ENCODE results near the gene RSPH10B2. TPM values are rescaled to one million over a fixed set of nuclear protein-coding genes. Genes with fewer than 3 reads are reported as not detected.
"Not testable (repeated sequence)": the region's sequence is repeated elsewhere in the genome, so short reads cannot be mapped to it uniquely, and the experiment has no call there.

RSPH10B2 gene
- total and polyA plus RNA-seq, 2 experiments from 2014 or later: 0.29 to 1.1 TPM

DNA sequence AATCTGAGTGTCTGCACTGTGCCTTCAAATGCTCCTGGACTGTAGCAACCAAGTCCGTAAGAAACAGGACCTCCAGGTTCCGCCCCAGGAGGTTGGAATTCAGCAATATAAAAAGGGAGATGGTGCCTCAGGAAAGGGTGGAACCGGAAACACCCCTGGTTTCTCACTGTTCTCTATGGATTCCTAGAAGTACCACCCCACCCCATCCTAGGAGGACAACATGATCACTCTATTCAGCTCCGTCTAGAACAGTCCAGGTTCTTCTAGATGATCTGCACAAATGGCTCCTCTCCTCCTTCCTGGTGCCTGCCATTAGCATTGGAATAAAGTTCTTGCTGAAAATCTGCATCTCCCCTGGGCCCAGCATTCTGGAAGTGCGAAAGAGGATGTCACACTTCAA is 39.5 kb upstream of the RSPH10B2 start:
- Mint-ChIP-seq H3K27me3 (ENCODE audit: insufficient read depth, low read depth, poor library complexity) (peaks cover 8% of the 10 kb centered on the region), H3K9me3 (peaks cover 10% of the 10 kb centered on the region; the same call in 2 of the 3 replicates), H3K36me3 (ENCODE audit: low read depth) (peaks cover 2% of the 10 kb centered on the region; the same call in 2 of the 3 replicates), H3K4me1 (no peaks in the 10 kb centered on the region), H3K27ac (no peak overlapping the region), H3K4me3 (no peak overlapping the region)
- TF ChIP-seq ZNF331 (CRISPR knock-in tag; IDR thresholded peaks at IDR 0.05; ENCODE audit: low read depth): no peak
- no peak for TF ChIP-seq POLR2AphosphoS5 (IDR thresholded peaks at IDR 0.05; ENCODE audit: low read depth)
- TF ChIP-seq JUNB (IDR thresholded peaks at IDR 0.05; ENCODE audit: unreplicated experiment): no peak
- no peak for TF ChIP-seq CREB1 (CRISPR knock-in tag; IDR thresholded peaks at IDR 0.05; ENCODE audit: low read depth)
- TF ChIP-seq EZH2 (IDR thresholded peaks at IDR 0.05; ENCODE audit: low read depth, unreplicated experiment): no peak
- no peak for TF ChIP-seq NANOG (IDR thresholded peaks at IDR 0.05; ENCODE audit: borderline replicate concordance)
- TF ChIP-seq EZH2phosphoT487 (IDR thresholded peaks at IDR 0.05; ENCODE audit: unreplicated experiment): no peak
- TF ChIP-seq, protein P1, sequence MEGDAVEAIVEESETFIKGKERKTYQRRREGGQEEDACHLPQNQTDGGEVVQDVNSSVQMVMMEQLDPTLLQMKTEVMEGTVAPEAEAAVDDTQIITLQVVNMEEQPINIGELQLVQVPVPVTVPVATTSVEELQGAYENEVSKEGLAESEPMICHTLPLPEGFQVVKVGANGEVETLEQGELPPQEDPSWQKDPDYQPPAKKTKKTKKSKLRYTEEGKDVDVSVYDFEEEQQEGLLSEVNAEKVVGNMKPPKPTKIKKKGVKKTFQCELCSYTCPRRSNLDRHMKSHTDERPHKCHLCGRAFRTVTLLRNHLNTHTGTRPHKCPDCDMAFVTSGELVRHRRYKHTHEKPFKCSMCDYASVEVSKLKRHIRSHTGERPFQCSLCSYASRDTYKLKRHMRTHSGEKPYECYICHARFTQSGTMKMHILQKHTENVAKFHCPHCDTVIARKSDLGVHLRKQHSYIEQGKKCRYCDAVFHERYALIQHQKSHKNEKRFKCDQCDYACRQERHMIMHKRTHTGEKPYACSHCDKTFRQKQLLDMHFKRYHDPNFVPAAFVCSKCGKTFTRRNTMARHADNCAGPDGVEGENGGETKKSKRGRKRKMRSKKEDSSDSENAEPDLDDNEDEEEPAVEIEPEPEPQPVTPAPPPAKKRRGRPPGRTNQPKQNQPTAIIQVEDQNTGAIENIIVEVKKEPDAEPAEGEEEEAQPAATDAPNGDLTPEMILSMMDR (conservative IDR thresholded peaks at IDR 0.05; ENCODE audit: low read depth in 2 of 2): no peak
- ATAC-seq (no peak), DNase-seq (ENCODE audit: low spot score) (no peak)
- no peaks in the 10 kb centered on the region for H3K79me2 ChIP-seq (replicated peaks; ENCODE audit: insufficient read depth)
- H3K27me3 ChIP-seq (ENCODE audit: insufficient read depth): no peaks in the 10 kb centered on the region
- H4K20me1 ChIP-seq (replicated peaks; ENCODE audit: insufficient read depth): no peaks in the 10 kb centered on the region
- no peaks in the 10 kb centered on the region for H3K36me3 ChIP-seq (ENCODE audit: insufficient read depth)
- H3K27ac ChIP-seq (ENCODE audit: low read depth): no peak overlapping the region
- no peak overlapping the region for H2AFZ ChIP-seq
- H3K4me3 ChIP-seq: no peak overlapping the region
- H3K4me1 ChIP-seq (ENCODE audit: insufficient read depth): no peaks in the 10 kb centered on the region
- H3F3A ChIP-seq (replicated peaks; ENCODE audit: low read depth): no peaks in the 10 kb centered on the region
- H3K9me2 ChIP-seq (ENCODE audit: insufficient read depth): peaks cover 7% of the 10 kb centered on the region
- H3K4me2 ChIP-seq: no peak overlapping the region

DNA sequence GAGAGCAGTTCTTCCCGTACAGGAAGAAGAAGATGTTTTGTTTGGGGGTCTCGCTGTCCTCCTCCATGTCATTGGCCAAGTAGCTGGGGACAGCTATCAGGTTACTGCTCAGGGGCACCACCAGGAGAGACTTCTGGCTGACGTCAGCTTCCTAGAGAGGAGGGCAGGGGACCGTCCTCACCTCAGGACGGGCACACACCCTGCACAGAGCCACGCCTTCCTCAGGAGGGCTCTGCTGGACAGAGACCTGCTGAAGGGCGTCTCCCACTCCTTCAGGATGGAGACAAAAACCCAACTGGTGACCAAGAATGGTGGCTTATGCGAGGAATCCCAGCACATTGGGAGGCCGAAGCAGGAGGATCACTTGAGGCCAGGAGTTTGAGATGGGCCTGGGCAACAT is 38.0 kb upstream of the RSPH10B2 start:
- H3K9me2 ChIP-seq (ENCODE audit: insufficient read depth); H3K4me2 ChIP-seq; DNase-seq (ENCODE audit: low spot score); H3K27me3 Mint-ChIP-seq (ENCODE audit: insufficient read depth, low read depth, poor library complexity); H2AFZ ChIP-seq; H3K36me3 ChIP-seq (ENCODE audit: insufficient read depth); ATAC-seq; H3K36me3 Mint-ChIP-seq (ENCODE audit: low read depth); H3F3A ChIP-seq (replicated peaks; ENCODE audit: low read depth); H3K27me3 ChIP-seq (ENCODE audit: insufficient read depth); H3K27ac Mint-ChIP-seq; H3K9me3 Mint-ChIP-seq; H3K4me1 Mint-ChIP-seq; H3K4me1 ChIP-seq (ENCODE audit: insufficient read depth); H3K79me2 ChIP-seq (replicated peaks; ENCODE audit: insufficient read depth); H3K27ac ChIP-seq (ENCODE audit: low read depth); H3K4me3 ChIP-seq; H3K4me3 Mint-ChIP-seq; H4K20me1 ChIP-seq (replicated peaks; ENCODE audit: insufficient read depth): not testable (repeated sequence)

DNA sequence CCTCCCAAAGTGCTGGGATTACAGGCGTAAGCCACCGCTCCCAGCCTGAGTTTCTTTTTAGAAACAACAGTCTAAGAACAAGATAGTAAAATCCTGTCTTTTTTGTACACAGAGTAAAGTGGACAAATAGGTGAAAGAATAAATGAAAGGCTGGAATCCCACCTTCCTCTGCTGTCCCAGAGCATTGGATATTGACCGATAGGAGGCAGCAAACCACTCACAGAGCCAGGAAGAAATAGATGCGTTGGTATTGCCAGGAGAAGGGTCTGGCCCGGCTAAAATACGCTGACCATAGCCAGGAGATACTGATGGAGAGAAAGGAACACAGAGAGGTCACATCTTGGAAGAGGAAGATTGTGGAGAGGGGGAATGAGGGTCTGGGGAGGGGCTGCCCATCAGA is 35.8 kb upstream of the RSPH10B2 start:
- H3K27me3 Mint-ChIP-seq (ENCODE audit: insufficient read depth, low read depth, poor library complexity): peaks cover 10% of the 10 kb centered on the region
- H3K4me3 ChIP-seq: no peak overlapping the region
- no peak overlapping the region for H3K4me2 ChIP-seq
- H3K9me2 ChIP-seq (ENCODE audit: insufficient read depth): no peaks in the 10 kb centered on the region
- ATAC-seq (no peak), DNase-seq (ENCODE audit: low spot score) (peak; percentile 38)
- H3K27ac ChIP-seq (ENCODE audit: low read depth): no peak overlapping the region
- no peaks in the 10 kb centered on the region for H3K27me3 ChIP-seq (ENCODE audit: insufficient read depth)
- no peaks in the 10 kb centered on the region; the same call in 2 of the 3 replicates for H3K4me1 Mint-ChIP-seq
- no peak overlapping the region for H2AFZ ChIP-seq
- no peak for TF ChIP-seq NANOG (IDR thresholded peaks at IDR 0.05; ENCODE audit: borderline replicate concordance)
- TF ChIP-seq, protein P1 (conservative IDR thresholded peaks at IDR 0.05; ENCODE audit: low read depth in 2 of 2): peak; percentile 52 to 71
- no peaks in the 10 kb centered on the region for H3K4me1 ChIP-seq (ENCODE audit: insufficient read depth)
- H3K36me3 Mint-ChIP-seq (ENCODE audit: low read depth): no peaks in the 10 kb centered on the region; the same call in 2 of the 3 replicates
- H3K9me3 Mint-ChIP-seq: no peaks in the 10 kb centered on the region; the same call in 2 of the 3 replicates
- H3K79me2 ChIP-seq (replicated peaks; ENCODE audit: insufficient read depth): no peaks in the 10 kb centered on the region
- no peak overlapping the region for H3K4me3 Mint-ChIP-seq
- no peaks in the 10 kb centered on the region for H4K20me1 ChIP-seq (replicated peaks; ENCODE audit: insufficient read depth)
- H3K36me3 ChIP-seq (ENCODE audit: insufficient read depth): no peaks in the 10 kb centered on the region
- H3F3A ChIP-seq (replicated peaks; ENCODE audit: low read depth): no peaks in the 10 kb centered on the region
- H3K27ac Mint-ChIP-seq: no peak overlapping the region

- H3F3A ChIP-seq (replicated peaks; ENCODE audit: low read depth); H3K4me1 ChIP-seq (ENCODE audit: insufficient read depth); H3K27ac ChIP-seq (ENCODE audit: low read depth); H3K4me2 ChIP-seq; H2AFZ ChIP-seq; H3K27me3 ChIP-seq (ENCODE audit: insufficient read depth); H3K27ac Mint-ChIP-seq; H3K4me3 ChIP-seq; H3K36me3 Mint-ChIP-seq (ENCODE audit: low read depth); H3K4me1 Mint-ChIP-seq; H3K9me2 ChIP-seq (ENCODE audit: insufficient read depth); ATAC-seq; H4K20me1 ChIP-seq (replicated peaks; ENCODE audit: insufficient read depth); H3K9me3 Mint-ChIP-seq; DNase-seq (ENCODE audit: low spot score); H3K36me3 ChIP-seq (ENCODE audit: insufficient read depth); H3K27me3 Mint-ChIP-seq (ENCODE audit: insufficient read depth, low read depth, poor library complexity); H3K79me2 ChIP-seq (replicated peaks; ENCODE audit: insufficient read depth); H3K4me3 Mint-ChIP-seq: not testable (repeated sequence)
Observed at GRCh38 chr7:6724351-6724750, 29.6 kb upstream of the RSPH10B2 start.

Data from GM23338 (cell line).